SW480 (cell line): ENCODE measurements around the gene TNFRSF11A.

Experiments
- DNase-seq: peaks from one replicate; pipeline ENCODE4 v3.0.0-alpha.2; 2016; ENCODE audit warnings: low spot score

TNFRSF11A gene

DNA sequence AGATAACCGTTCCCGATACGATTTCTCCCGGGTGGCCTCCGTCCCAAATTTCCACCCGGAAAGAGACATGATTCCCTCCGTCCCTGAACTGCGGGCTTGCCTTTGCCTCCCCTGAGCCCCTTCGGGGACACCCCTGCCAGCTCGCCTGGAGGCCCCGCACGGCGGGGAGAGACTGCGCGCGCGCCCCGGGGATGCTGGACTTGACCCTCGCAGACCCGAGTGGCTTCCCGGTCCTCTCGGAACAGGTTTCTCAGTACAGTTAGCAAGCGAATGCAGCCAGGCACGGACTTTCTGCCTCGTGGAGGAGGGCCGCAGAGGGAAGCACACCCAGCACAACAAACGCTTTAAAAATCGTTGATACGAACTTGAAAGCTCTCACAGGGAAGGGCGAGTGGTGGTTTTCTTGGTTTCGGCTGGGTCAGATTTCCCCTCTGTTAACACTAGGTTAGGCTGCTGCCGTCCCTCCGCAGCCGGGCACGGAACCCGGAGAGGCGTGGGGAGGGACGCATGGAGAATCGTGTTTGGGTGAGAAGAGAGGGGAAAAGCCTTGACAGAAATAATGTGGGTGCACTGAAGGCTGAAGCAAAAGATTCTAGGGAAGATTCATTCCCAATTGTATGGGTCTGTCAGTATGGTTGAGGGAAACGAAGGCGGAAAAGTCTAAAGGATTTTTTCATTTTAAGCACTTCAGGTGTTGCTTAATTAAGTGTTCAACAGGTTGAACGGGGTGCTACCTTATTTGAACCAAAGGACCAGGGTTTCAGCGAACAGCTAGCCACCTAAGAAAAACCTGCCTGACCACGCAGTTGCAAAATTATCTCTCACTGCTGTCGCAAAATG is 916 bp downstream of the TNFRSF11A start:
- peak; percentile 2 for DNase-seq

DNA sequence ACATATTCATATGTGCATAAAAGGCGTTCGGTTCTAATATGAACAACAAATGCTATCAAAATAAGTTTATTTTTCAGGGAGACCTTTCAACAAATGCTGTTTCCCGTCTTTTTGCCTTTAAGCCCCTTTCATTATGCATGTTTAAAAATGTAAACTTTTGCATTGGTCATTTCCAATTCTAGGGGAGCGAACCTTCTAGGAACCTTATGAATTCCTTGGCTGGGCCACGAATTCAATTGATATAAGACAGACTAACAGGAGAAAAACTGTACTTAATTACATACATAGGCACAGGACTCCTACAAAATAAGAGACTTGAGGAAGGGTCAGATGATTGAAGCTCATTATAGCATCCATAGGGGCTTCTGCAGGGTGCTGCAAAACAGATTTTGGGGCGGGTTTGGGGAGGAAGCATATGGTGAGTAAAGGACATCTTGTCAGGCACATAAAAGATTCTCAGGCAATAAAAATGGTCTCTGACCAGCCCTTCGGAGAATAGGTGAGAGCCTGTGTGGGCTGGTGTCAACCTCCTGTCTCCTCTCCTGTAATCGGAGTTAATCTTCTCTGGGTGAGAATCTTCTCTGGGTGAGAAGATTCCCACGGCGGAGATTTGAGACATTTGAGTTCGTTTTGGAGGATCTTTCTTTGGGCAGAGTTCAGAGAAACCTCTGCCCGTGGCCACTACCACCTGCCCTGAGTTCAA is 1.7 kb downstream of the TNFRSF11A start:
- DNase-seq = no peak

DNA sequence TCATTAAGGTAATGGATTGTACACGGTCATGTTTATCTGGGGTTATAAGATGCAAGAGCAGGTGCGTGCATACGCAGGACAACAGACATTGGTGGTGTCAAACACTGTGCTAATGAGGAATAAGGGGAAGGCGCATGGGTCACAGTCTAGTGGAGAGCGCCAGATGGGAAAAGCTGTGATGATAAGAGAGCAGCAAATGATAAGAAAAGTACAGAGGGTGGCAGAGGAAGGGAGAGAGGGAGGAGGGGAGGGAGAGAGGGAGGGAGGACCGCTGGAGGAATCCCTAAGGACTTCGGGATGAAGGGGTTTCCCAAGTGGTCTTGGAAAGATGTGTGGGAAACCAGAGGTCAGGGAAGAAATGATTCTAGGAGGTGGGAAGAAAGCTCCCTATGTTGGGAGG is 2.9 kb downstream of the TNFRSF11A start:
- DNase-seq = no peak

DNA sequence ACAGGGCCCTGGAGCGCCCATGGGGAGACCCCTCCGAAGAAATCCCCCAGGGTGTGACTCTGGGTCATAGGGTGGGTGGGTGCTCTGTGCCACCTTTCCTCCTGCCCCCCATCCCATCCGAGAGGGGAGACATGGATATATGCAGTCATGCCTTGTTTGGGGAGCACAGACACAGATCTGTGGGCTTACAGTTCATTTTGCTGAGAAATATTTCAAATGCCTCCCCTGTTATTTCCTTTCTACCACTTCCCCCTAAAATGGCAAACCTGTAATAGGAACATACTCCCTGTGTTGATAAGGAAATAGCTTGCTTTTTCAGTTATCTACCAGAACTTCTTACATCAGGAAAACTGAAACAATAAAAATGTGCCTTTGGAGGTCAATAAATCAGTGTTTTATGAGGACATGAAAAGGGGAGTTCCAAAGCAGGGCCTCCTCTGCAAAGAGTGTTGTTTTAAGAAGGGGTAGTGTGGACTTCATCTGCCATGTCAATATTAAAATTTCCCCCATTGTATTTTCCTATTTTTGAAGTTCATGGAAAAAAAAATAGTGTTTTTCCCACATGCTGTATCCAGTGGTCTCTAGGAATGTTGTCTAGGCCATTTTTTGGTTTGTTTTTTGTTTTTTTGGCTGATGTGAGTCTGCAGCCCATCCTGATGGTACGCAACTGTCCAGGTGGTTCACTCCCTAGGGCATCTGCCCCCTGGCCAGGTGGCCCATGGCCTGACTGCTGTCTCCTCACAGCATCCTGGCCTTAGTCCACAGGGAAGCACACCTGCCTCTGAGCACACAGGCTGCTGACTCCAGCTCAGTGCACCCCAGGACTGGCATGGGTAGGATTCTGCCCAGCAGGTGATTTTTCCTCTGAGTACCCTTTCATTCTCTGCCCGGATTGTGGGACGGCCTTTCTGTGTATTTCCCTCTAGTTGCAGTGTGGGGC is 3.7 kb downstream of the TNFRSF11A start:
- no peak for DNase-seq

DNA sequence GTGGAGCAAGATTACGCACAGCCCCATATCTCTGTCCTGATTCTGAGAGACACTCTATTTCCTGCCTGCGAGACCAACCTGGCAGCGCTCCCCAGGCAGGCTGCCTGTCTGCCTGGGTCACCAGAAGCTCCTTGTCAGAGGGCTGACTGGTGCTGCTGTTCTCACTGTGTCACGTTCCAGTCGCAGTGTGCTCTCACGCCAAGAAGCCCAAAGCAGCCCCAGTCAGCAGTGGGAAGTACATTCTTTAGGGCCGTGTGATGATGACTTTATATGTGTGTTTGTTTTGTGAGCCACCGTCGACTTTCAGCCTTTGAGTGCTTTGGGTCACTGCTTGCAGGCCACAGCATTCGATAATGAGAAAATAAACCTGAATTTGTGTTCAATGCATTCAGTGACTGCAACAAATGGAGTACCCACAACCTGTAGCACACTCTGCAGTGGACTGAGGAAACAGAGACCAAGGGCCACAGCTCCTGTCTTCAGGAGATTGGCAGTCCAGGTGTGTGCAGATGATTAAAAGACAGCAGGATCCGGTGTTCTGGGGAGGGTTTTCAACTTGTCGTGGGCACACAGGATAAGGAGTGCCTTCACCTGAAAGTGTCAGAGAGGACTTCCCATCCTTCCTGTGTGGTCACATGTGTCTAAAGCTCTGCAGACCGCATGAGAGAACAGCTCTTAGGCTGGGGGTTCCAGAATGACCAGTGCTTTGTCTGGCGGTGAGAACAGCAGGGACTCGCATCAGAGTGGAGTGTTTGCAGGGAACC is 4.8 kb downstream of the TNFRSF11A start:
- no peak for DNase-seq

DNA sequence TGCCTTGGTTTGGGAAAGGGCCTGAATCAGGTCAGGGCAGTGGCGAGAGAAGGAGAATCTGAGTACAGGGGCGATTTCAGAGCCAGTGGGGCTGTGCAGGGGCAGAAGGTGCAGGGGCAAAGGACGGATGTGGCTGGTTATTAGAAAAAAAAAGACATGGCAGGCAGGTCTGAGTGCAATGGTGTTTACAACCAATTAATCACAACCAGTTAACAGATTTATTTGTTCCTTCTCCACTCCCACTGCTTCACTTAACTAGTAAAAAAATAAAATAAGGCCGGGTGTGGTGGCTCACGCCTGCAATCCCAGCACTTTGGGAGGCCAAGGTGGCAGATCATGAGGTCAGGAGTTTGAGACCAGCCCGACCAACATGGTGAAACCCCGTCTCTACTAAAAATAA is 5.5 kb downstream of the TNFRSF11A start:
- DNase-seq = no peak

DNA sequence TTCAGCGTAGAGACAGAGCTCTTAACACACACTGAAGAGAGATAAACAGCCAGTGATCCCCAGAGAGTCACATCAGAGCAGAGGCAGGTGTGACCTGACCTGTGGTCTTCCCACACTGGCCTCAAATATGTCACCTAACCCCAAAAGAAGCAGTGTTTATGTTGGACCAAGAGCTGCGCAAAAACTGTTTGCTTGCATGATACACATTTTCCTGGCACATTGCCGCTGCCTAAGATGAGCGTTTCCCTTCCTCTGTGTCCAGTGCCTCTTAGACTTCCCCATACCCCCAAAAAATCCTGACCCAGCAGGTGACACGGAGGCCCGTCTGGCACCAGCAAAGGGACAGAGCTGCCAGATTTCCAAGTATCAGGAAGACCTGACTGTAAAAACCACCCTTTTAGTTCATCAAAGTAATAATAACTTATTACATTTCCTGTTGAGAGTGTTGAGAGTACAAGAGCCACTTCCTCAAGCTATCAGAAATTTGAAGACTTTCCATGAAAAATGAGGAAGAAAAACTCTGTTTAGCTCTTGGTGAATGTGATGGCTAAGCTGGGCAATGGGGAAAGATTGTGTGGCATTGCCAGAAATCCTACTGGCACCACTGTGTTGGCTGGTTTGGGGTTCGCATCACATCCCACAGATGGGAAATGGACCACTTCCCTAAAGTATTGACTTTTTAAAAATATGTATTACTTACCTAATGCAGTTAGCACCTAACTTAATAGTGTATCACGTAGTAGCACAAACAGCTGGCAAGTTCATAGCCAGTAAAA is 6.7 kb downstream of the TNFRSF11A start:
- peak; percentile 65 for DNase-seq

DNA sequence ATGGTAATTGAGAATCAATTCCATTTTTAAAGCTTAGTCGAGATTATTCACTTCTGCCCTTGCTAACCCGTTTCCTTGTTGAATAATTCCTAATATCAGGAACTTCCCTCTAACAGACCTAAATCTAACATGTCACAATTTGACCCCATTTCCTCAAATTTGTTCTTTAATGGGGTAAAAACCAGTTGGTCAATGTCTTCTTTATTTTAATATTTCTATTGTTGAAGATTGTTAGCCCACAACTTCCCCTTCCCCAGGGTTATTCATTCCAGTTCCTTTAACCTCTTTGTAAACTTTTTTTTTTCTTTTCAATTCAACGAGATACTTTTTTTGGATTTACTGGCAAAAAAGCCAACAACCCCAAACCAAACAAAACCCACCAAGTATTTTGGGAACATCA is 7.3 kb downstream of the TNFRSF11A start:
- DNase-seq = no peak

DNA sequence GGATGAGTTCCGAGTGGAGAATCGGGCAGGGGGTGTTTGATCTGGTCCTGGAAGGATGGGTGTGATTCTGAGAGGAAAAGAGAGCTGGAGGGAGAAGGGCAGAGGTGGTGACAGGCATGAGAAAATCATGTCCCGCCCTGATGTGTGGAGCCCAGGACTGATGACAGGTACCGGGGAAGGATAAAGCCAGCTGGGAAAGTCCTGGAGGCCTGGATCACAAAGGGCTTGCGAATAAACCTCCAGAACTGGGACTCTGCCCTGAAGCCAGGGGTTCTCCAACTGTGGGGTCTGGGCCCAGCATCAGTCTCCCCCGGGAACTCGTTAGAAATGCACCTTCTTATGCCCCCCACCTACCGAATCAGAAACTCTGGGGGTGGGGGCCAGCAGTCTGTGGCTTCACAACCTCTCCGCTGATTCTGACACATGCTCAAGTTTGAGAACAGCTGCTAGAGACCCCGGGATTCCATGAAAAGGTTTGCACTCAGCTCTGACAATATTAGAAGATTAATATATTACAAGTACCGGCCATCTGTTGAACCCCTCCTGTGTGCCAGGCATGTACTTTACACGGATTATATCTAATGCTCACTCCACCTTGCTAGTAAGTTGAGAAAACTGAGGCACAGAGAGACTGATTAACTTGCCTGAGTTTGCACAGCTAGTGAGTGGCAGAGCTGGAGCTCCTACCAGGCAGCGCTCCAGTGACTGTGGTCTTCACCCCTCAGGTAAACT is 8.0 kb downstream of the TNFRSF11A start:
- DNase-seq = no peak

DNA sequence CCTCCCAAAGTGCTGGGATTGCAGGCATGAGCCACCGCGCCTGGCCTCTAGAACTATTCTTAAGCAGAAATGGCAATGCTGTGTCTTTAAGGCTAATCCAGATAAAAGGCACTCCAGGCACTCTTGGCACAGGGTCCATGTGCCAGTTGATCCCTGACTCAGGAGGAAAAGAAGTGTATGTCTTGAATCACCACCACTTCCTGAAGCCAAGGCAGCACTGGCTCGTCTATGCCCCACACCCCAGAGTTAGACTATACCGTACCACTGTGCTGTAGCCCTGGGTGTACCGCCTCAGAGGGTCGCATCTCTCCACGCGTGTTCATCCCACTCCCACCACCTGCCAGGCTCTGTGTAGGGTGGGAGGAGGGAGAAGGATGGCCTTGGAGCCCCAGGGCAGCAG is 9.0 kb downstream of the TNFRSF11A start:
- no peak for DNase-seq

DNA sequence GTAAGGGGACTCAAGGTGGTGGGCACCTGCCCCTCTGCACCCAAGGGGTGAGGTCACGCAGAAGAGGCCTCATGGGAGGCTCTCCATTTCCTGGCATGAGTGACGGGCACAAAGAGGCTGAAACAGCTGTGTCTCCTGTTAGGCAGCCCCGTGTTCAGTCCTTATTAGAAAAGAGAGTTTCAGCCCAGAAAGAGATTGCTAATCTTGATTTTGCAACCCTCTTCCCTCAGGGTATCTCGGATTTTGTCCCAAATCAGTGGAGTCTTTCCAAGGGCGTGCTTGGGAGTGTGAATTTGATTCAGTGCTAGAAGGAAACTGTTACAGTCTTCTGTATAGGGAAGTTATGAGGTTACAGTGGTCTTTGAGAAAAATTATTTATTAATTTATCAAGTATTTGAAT is 10.4 kb downstream of the TNFRSF11A start:
- DNase-seq = no peak

DNA sequence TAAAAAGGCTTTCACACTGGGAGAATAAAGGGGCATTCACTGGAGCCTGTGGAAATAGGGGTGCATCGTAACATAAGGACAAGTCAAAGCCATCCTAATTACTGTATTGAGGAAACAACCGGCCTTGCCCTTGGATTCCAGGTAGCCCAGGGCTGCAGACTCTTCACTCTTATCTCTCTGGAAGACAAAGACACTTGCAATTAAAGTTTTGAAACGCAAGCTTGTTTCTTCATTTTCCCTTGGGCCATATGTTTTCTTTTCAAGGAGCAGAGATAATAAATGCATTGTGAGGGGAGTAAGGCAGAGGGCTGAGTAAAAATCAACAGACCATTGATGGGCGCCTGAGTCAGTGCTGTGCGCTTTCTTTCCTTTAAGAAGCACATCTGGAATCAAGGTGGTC is 11.5 kb downstream of the TNFRSF11A start:
- DNase-seq = no peak

DNA sequence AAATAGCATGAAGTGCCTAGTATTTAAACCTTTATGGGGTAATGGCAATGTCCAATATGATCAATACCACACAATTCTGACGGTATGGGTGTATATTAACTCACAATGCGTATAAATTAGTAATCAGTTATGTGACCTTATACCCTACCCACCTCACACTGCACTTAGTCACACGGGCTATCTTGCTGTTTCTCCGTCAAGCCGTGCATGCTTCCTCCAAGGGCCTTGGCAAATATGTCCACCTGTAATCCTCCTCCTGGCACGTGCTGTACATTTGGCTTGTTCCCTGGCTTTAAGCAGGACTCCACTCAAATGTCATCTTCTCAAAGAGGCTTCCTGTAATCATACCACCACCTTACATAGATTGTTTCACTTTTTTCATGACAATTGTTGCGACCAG is 12.2 kb downstream of the TNFRSF11A start:
- DNase-seq = no peak

DNA sequence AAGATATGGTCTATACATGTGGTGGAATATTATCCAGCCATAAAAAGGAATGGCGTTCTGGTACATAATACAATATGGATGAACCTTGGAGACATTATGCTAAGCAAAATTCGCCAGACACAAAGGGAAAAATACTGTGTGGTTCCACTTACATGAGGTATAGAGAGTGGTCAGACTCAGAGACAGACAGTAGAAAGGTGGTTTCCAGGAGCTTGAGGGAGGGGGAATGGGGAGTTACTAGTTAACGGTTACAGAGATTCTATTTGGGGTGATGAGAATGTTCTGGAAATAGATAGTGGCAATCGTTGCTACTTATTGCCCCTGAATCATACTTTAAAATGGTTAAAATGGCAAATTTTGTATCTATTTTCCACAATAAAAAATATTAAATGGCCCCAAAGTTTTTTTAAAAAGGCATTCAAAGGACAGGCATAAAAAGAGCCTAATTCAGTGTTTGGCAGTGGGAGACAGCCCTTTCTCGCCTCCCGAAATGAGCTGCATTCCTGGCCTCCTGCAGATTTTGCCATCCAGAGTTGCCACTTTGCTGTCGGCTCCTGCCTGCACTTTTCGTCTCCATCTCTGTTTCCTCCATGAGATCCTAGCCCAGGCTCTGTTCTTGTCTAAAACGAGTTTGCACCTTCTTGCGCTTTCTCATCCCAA is 13.5 kb downstream of the TNFRSF11A start:
- no peak for DNase-seq

DNA sequence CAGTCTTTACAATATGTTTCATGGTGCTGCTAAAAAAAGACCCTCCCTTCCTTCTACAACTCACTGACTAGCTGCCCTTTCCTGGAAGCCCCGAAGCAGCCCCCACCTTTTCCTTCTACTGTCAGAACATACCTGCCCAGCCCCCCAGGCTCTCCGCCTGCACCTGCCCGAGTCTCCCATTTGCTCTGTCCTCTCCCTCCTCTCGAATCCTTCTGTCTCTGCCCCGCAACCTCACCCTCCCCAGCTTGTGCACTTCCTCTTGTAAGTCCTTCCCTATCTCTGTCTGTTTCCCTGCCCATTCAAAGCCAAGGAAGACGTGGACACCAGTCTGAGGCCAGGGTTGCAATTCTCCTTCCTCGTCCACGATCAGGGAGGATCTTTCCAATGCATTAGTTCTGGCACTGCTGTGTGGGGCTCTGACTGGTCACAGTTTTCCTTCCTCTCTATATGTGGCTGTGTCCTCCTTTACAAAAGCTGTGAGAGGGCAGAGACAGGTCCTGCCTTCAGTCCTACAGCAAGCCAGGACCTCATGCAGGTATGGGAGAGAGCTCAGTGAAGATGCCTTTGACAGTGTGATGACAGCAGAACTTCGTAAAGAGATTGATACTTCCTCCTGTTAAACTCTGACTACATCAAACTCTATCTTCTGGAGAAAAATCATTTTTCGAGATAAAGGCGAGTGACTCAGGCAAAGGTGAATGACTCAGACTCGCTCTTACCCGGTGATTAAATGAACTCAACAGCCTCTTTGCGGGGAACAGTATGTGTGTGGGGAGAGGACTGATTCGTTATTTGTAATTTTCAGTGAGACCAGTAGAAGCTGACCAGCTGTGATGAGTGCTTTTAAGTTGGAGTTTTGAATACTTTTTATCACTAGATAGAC is 14.2 kb downstream of the TNFRSF11A start:
- DNase-seq = no peak

DNA sequence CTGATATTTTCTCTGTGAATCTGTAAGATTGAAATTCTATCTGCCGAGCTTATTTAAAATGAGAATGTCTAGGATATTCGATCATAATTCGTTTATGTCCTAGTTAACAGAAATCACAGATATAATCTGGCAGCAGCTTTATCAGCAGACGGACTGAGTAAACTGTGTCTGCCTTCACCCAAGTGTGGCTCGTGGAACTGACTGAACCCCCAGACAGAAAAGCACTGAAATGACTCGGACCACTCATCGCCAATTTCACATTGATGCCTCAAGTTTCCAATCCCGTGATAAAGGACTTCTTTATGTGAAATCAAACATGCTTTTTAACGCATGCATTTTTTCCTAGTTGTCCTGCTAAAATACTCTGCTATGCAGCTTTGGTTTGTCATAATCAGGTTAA is 15.9 kb downstream of the TNFRSF11A start:
- no peak for DNase-seq

DNA sequence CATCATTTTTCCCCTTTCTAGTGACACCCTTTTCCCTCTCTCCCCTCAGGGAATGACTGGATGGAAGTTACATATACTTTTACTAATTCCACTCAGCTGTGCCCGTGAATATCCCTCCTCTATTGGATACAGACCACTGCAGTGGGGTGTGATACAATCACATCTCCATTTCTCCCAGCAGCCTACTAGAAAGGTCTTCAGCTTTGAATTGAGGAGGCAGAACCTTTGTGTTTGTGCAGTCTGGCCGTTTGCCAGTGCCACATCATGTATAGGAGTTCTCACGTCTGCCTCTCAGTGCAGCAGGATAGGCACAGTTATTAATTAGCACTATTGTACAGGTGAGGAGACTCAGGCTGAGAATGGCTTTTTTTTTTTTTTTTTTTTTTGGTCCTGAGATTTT is 16.4 kb downstream of the TNFRSF11A start:
- DNase-seq = no peak

DNA sequence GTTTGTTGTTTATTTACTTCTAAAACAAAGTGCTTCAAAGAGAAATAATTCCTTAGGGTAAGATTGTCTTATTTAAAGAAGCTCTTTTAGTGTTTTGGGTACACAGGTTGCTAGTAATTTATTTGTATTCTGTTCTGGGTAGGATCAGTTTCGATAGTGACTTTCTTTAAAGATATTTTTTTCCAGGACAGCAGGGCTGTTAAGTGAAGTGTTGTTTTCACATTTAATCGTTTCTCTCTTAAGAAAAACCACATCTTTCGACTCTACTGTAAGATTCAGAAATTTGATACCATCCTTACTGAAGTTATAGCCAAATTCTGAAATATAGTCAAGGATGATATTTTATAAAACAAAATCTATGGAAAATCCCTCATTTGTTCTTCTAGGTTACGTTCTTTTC is 17.8 kb downstream of the TNFRSF11A start:
- DNase-seq = no peak

DNA sequence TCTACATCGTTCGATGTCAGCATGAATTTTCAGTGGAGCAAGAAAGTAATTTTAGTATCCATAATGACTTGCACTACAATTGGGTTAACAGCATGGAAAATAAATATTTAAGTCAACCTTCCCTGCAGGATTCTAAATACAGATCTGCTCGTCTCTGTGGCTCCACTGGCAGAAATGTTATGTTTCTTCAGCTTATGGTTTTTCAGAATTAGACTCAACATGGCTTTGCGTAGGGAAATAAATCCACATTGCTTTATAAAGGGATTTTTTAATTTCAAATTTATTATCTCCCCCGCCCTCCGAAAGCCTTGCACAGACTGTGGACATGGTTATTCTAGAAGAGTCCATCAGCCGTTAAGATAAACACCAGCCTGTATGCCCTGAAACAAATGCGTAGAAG is 18.2 kb downstream of the TNFRSF11A start:
- no peak for DNase-seq
